NB4 (cell line): ENCODE data around the gene MTARC1.

Experiments
- CTCF ChIP-seq: IDR thresholded peaks from one replicate; pipeline ENCODE4 v1.5.1; 2012; ENCODE audit warnings: low read depth, low read length
- MAX ChIP-seq: IDR thresholded peaks from 2 replicates; pipeline ENCODE4 v1.6.1; 2011; ENCODE audit warnings: low read depth, low read length
- MYC ChIP-seq: IDR thresholded peaks from 2 replicates; pipeline ENCODE4 v1.6.1; 2011; ENCODE audit warnings: low read depth, low read length
- POLR2A ChIP-seq: IDR thresholded peaks from 2 replicates; pipeline ENCODE4 v1.6.1; 2011; ENCODE audit warnings: mild to moderate bottlenecking; ENCODE audit not compliant: insufficient read length; ENCODE audit errors: extremely low read depth

GRCh38 chr1:220742520-220742919 lies 44.2 kb upstream of the MTARC1 start:
- TF ChIP-seq CTCF: no peak
- TF ChIP-seq POLR2A: no peak
- TF ChIP-seq MYC: no peak
- TF ChIP-seq MAX: no peak
